ENCODE results near the gene SLITRK3.

SLITRK3 gene

DNA sequence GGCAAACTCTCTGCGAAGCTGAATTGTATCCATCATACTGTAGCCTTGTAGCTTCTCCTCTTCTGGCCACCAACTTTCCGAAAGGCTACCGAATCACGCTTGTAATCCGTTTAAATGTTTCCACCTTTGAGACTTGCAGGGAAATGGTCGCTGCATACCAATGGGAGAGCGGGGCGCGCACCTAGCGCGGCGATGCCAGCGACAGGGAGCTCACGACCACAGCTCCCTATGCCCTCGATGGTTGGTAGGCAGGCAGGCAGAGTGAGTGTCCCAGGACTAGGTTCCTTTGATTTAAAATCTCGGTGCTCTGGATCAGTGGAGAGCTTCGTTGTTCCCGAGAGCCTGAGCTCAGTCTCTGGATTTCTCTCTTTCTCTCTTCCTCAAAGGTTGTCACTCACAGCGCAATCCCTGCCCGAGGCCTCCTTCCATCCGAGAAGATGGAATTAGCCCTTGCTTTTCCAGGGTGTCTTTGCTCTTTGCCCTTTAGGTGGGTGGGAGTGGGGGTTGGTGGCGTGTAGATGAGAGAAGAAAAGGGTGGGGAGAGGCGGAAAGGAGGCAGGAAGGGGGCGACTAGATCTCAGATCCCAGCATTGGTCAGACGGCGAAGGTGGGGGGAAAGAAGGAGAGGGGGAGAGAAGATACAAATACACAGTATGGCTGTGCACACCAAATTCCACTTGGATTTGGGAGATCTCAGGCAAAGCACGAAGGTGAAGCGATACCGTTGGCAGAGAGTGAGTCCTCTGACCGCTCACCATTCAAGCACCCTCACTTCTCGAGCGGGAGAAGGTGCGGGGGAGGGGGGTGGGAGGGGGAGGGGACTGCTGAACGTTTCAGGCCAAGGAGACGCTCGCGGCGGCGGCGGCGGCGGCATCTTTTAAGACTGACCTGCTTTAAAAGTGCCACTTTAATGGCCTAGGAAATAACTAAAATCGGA is at the start of gene SLITRK3:
Gene SLITRK3 (minus strand): TSS at position 745 of the 937 bp plus-strand sequence. CDS start 5,554 bp downstream, outside the sequence.
- no peak for DNase-seq (ENCODE audit: low read depth)

DNA sequence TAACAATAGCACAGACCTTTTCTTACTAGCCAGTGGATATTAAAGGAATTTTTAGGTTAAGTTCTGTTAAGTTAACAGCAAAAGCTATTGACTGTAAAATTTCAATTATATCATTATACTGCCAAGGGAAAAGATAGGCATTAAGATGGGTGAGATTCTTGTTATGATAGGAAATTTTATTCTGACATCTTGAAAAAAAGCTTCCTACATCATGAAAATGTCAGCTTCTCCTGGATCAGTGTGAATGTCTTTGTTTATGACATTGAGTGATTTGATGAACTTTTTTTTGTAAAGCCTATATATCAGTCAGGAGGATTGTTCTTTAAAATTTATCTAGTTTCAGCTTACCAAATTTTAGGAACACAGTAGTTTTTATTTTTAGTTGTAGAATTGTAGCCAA is 47.4 kb upstream of the SLITRK3 start:
- no peak for DNase-seq (ENCODE audit: low read depth)

DNA sequence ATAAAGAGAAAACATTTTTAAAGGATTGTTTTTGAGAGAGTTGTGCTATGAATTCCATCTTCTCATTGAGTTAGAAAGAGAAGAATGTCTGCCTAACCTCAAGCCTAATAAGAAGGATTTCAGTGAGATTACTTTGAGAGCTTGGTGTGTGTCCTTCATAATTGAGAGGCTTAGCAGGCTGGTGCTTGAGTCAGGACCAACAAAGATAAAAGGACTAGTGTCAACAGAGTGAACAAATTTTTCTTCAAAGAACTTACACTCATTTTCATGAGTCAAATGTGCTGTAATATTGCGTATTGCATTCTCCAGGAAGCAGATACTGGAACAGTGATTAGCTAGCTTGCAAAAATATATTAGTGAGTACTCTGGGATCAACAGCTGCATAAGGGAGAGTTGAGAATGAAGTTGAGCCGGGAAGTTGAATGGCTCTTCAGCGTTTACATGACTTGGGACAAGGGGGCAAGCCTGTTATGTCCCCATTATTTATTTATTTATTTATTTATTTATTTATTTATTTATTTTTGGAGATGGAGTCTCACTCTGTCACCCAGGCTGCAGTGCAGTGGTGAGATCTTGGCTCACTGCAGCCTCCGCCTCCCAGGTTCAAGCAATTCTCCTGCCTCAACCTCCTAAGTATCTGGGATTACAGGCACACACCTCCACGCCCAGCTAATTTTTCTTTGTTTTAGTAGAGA is 37.5 kb upstream of the SLITRK3 start:
- no peak for DNase-seq (ENCODE audit: low read depth)

GRCh38 chr3:165225604-165226003 is 29.4 kb upstream of the SLITRK3 start:
- no peak for DNase-seq (ENCODE audit: low read depth)

- no peak for DNase-seq (ENCODE audit: low read depth)
Measured at GRCh38 chr3:165217739-165218138, 21.6 kb upstream of the SLITRK3 start.

DNA sequence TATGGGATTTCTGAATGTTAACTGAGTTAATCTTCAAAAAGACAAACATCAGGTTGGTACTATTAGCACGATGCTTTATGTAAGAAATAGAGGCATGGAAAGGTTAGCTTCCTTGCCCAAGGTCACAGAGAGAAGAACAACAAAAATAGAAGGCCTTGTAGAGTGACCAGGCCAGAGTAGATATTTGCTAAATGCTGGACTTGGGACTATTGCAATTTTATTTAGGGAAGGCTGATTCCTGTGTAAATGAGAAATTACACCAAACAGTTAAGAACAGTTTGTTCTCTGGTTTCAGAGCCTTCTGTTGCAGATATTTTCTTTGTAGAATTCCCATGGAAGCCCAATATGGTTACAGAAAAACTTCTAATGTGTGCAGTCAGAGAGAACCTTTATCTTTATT is 16.4 kb upstream of the SLITRK3 start:
- no peak for DNase-seq (ENCODE audit: low read depth)

GRCh38 chr3:165211721-165212120 is 15.5 kb upstream of the SLITRK3 start:
- no peak for DNase-seq (ENCODE audit: low read depth)

- DNase-seq (ENCODE audit: low read depth) = no peak
Measured at GRCh38 chr3:165210727-165211126, 14.5 kb upstream of the SLITRK3 start.

DNA sequence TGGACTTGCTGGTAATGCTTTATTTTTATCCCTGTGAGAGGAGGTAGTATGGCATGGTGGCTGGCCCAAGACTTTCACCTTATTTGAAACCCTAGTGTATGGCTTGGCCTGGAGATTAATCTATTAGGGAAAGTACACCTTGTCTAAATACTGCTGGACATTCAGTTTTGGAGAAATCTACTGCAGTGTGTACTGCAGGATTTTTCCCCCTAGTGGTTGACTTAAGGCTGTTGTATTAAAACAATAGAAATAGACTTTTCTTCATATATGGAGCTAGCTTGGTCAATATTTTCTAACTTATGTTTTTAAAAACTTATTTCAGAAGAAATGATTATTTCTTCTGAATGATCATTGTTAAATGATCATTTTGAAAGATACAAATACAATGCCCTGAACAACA is 13.9 kb upstream of the SLITRK3 start:
- no peak for DNase-seq (ENCODE audit: low read depth)

DNA sequence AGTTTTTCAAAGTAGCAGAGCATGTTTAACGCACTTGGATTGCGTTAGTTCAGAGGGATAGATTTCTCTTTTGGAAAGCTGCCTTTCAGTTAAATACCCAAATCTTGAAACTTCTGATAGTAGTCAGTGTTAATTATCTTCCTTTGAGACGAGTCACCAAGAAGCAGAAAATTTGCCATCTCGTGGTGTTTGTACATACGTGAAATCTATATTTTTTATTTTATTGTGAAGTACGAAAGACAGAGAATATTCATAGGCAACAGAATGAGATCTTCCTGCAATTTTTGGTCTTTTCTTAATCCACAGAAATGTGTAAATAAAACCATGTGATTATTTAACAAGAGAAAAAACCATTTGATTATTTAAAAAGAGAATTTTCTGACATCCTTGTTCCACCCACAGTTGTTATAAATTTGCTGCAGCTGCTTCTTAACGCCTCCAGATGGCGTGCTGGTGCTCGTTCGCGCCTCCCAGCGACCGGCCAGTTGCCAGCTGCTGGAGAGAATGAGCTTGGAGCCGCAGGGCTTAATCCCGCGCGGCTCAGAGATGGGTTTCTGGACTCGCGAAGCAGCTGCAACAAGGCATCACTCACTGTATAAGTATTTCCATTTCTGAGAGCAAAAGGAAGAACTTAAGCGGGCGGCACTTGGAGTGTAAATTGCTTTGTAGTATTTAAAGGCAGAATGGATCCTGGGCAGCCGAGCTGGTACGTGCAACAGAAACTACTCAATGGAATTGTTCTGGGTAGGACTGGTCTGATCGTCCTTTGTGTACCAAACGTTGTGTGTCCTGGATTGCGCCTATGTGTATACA is 10.5 kb upstream of the SLITRK3 start:
- DNase-seq (ENCODE audit: low read depth) = no peak

DNA sequence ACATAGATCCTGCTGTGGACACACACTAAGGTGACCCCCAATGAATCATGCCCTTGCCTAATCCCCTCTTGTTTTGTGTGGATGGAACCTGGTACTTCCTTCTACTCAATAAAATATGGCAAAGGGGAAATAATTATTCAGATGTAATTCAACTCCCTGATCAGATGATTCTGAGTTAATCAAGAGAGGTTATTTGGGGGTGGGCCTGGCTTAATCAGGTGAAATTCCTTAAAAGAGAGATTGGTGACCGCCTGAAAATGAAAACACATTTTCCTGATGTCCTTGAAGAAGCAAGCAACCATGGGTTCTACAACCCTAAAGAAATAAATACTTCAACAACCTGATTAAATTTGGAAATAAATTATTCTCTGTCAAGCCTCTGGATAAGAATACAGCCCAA is 8.3 kb upstream of the SLITRK3 start:
- no peak for DNase-seq (ENCODE audit: low read depth)

- no peak for DNase-seq (ENCODE audit: low read depth)
Measured at GRCh38 chr3:165202995-165203394, 6.8 kb upstream of the SLITRK3 start.

DNA sequence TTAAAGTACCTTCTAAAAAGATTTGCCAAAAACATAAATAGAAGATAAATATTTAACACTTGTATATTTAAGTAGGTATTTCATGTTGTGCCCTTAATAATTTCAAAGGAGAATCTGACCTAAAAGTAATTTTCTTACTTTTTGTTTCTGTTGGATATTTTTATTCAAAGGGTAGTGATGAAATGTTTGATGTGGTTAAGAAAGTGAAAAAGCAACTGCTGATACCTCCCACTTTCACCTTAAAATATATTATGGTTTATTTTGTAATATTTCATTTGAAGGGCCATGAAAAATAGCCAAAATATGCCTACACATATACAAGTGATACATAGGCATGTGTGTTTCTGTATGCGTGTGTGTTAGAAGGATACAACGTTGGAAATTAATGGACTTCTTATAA is 5.8 kb upstream of the SLITRK3 start:
- no peak for DNase-seq (ENCODE audit: low read depth)

GRCh38 chr3:165197481-165197800 is 1.3 kb upstream of the SLITRK3 start:
- DNase-seq (ENCODE audit: low read depth) = no peak

DNA sequence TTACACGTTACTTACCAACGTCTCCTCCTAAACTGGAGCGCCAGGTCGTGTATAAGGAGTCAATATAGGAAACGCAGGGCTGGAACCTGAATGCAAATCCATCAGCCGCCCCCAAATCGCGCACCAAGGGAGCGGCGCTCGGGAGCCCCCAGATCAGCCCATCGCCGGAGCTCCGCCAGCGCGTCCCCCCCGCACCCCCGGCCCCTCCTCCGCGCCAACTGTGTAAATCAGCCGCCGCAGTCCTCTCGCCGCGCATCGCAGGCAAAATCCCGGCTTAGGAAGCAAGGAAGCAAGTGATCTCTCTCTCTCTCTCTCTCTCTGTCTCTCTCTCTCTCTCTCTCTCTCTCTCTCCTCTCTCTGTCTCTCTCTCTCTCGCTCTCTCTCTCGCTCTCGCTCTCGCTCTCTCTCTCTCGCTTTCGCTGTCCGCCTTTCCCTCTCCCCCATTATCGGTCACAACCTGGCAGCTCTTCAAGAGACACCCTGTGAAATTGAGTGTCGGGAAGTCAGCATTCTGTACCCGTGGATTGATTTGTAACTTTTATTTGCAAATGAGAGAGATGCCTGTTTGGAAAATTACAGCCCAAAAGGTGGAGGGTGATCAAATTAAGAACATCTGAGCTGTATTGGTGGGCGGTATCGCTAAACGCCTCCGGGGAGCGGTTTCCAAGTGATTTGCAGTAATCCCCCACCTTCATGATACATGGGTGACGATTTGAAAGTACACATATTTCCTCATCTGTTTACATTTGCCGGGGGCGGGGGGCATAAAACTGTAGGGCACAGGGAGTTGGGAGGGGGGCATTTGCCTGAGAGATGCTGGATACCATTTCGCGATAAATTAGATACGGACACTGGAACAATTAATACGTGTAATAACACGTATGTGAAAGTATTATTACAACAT is 645 bp upstream of the SLITRK3 start:
- DNase-seq (ENCODE audit: low read depth) = no peak

DNA sequence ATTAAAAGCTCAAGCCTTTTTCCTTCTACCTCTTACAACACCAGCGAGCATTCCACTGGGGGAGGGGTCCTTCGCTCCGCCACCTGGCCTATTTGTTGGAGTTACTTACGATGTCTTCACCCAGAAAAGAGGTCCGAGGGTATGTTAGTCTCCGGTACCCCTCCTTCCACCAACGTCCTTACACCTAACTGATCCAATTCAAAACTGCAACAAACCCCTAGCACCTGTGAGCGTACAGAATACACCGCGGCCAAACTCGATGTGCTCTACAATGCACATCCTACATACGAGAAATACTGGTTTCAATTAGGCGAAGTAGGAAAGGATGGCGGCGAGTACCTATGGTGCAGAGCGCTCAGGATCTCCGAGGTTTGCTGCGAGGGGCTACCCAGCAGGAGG is 944 bp downstream of the SLITRK3 start:
- no peak for DNase-seq (ENCODE audit: low read depth)

DNA sequence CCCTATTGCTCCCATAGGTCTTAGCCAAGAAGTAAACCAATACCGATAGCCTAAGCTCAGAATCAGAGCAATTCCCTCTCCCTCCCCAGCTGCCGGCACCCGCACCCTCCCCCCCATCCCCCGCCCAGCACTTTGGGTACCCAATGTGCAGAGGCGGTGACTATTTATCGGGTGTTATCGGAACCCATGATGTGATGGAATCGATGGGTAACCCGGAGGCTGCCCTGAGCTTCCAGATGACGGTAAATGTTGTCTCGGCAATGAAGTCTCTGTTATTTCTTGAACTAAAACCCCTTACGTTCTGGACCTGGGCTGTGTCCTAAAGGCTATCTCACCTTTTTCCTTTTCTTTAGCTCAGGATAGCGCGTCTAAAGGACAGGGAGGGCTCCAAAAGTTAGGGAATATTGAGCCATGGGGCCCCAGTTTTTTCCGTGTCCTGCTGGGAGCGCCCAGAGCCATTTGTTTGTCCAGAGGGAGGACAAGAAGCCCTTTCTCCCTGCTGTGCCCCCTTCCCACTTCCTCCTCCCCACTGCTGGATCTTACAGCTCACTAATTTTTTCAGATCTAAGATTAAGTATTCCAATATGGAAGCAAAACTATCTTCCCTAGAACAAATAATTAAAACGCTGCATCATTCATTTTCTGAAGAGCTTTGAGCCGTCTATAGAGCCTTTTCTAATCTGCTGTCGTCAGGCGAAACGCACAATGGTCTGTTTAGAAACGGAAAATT is 1.5 kb downstream of the SLITRK3 start:
- no peak for DNase-seq (ENCODE audit: low read depth)

DNA sequence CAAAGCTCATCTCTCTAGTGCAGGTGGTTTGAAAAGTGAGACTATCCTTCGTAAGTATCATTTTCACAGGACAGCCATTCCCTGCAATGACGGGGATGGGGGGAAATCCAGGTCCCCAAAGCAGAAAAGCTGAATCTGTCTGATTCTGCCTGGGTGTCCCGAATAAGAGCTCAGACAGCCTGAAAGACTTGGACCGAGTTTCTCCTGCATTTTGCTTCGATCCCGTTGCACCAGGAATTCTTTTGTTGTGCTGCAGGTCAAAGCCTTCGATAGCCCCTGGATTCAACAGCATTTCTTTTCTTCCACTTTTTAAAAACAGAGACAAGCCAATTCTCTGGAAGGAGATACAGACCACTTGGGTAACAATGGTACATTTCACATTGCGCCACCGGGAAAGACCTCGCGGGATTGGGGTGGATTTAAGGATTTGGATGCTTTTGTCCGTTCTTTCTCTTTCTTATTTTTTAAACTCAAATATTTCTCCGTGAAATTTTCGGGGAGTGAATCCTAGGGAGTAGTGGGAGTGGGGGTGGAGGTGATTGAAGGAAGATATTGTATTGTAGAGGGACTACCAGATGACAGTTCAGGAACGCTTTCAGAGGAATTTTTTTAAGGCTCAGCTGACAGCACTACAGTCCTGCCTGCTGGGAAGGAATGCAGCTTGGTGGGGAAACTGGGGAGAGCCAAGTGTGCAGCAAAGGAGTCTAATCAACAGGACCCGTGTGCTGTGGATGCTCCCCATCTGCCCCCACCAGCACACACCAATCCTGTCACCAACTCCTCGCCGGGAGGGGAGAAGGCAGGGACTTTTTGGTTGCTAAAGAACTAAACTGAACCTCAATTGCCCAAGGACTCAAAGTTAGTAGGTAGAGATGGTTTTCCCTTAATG is 2.6 kb downstream of the SLITRK3 start:
- DNase-seq (ENCODE audit: low read depth) = no peak

DNA sequence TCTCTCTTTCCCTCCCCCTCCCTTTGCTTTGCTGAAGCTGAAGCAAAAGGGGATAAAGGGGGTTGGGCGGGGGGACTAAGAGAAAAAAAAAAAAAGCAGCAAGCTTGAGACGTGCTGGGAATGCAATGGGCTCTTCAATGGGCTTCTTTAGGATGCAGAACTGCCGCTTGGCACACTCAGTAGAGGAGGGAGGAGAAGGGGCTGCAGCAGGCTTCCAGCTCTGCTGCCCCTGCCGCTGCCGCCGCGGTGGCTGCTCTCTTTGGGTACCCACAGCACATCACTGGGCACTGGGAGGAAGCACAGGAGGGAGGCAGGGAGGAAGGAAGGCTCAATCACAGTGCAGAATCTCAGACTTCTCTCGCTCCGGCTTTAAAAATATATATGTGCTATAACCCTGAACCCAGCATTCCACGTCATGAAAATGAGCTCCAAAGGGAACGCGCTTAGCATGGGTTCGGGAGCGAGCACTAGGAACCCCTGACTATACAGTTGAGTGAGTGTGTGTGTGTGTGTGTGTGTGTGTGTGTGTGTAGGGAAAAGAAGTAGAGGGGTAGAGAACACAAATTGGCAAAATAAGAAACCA is 3.5 kb downstream of the SLITRK3 start:
- no peak for DNase-seq (ENCODE audit: low read depth)
